ENCODE results near the gene C3orf20. TPM values are rescaled to one million over a fixed set of nuclear protein-coding genes. Genes with fewer than 3 reads are reported as not detected.

The C3orf20 gene
- total and polyA plus RNA-seq, 9 of the 15 experiments (the other 6 are each of a cell fraction or from before 2014, with no cell fraction given) = 0.04 TPM; not detected in 8

DNA sequence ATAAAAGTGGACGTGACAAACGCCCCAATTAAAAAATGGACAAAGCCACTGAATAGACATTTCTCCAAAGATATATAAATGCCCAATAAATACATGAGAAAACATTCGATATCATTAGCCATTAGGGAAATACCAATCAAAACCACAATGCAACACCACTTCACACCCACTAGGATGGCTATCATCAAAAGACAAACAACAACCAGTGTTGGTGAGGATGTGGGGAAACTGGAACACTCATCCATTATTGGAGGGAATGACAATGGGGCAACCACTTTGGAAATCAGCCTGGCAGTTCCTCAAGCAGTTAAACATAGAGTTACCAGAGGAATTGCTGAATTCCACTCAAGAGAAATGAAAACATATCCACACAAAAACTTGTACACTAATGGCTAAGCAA lies 111.4 kb downstream of the C3orf20 start:
- Histone ChIP-seq H3K4me2 (ENCODE audit: insufficient read depth, low read length) (no peak overlapping the region), H3K4me3 (no peak overlapping the region), H3K27me3 (ENCODE audit: control insufficient read depth in 2 of 2, insufficient read depth in 2 of 2, low read length in 2 of 2) (peaks cover 18 to 57% of the 10 kb centered on the region in 2 experiments), H3K4me1 (replicated peaks in 1 of 2; ENCODE audit: control insufficient read depth in 2 of 2, insufficient read depth in 2 of 2, low read length in 2 of 2) (no peaks in the 10 kb centered on the region; a peak in 2 of 5 replicates), H3K27ac (ENCODE audit: extremely low read depth, low read depth, low read length) (no peak overlapping the region), H3K9me3 (replicated peaks; ENCODE audit: control insufficient read depth, insufficient read depth, low read depth, low read length) (no peaks in the 10 kb centered on the region), H4K20me1 (replicated peaks; ENCODE audit: control insufficient read depth, insufficient read depth, low read length) (peaks cover 6% of the 10 kb centered on the region; the same call in 1 of the 2 replicates), H3K9ac (ENCODE audit: insufficient read depth in 1 of 2, low read depth in 2 of 2, low read length in 2 of 2) (no peak overlapping the region), H2AFZ (ENCODE audit: low read depth, low read length) (no peak overlapping the region), H3K36me3 (ENCODE audit: control insufficient read depth, insufficient read depth, low read length) (no peaks in the 10 kb centered on the region), H3K9me1 (ENCODE audit: control insufficient read depth, insufficient read depth, low read length) (no peaks in the 10 kb centered on the region), H3K79me2 (ENCODE audit: control insufficient read depth, insufficient read depth, low read length) (no peaks in the 10 kb centered on the region)
- ATAC-seq (no peak), FAIRE-seq (no peak), DNase-seq (ENCODE audit: extremely low read depth in 1 of 4, low spot score in 3 of 4) (no peak)
- TF ChIP-seq, protein P1, sequence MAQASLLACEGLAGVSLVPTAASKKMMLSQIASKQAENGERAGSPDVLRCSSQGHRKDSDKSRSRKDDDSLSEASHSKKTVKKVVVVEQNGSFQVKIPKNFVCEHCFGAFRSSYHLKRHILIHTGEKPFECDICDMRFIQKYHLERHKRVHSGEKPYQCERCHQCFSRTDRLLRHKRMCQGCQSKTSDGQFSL (CRISPR knock-in tag; IDR thresholded peaks at IDR 0.05) = no peak
- TF ChIP-seq, protein P1 (tag; IDR thresholded peaks at IDR 0.05) = no peak
- TF ChIP-seq, protein P2, sequence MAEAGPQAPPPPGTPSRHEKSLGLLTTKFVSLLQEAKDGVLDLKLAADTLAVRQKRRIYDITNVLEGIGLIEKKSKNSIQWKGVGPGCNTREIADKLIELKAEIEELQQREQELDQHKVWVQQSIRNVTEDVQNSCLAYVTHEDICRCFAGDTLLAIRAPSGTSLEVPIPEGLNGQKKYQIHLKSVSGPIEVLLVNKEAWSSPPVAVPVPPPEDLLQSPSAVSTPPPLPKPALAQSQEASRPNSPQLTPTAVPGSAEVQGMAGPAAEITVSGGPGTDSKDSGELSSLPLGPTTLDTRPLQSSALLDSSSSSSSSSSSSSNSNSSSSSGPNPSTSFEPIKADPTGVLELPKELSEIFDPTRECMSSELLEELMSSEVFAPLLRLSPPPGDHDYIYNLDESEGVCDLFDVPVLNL (CRISPR knock-in tag; IDR thresholded peaks at IDR 0.05; ENCODE audit: low read depth) = no peak
- TF ChIP-seq MTF1 (CRISPR knock-in tag; IDR thresholded peaks at IDR 0.05; ENCODE audit: borderline replicate concordance) = no peak
- TF ChIP-seq ZNF184 (CRISPR knock-in tag; IDR thresholded peaks at IDR 0.05) = peak; percentile 90
- TF ChIP-seq POLR3A (IDR thresholded peaks at IDR 0.05; ENCODE audit: borderline replicate concordance, extremely low read depth, insufficient read depth, insufficient read length) = no peak
- no peak for TF ChIP-seq MBD2 (IDR thresholded peaks at IDR 0.05; ENCODE audit: borderline replicate concordance, low read depth)
- TF ChIP-seq, protein P3, sequence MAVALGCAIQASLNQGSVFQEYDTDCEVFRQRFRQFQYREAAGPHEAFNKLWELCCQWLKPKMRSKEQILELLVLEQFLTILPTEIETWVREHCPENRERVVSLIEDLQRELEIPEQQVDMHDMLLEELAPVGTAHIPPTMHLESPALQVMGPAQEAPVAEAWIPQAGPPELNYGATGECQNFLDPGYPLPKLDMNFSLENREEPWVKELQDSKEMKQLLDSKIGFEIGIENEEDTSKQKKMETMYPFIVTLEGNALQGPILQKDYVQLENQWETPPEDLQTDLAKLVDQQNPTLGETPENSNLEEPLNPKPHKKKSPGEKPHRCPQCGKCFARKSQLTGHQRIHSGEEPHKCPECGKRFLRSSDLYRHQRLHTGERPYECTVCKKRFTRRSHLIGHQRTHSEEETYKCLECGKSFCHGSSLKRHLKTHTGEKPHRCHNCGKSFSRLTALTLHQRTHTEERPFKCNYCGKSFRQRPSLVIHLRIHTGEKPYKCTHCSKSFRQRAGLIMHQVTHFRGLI (CRISPR knock-in tag; IDR thresholded peaks at IDR 0.05) = no peak
- TF ChIP-seq ZNF217 (CRISPR knock-in tag; IDR thresholded peaks at IDR 0.05) = no peak
- TF ChIP-seq HIVEP1 (CRISPR knock-in tag; IDR thresholded peaks at IDR 0.05) = no peak
- no peak; the same call in 1 of the 2 replicates for TF ChIP-seq ZKSCAN1 (IDR thresholded peaks at IDR 0.05; ENCODE audit: low read depth, low read length)
- no peak for TF ChIP-seq FUS (optimal IDR thresholded peaks at IDR 0.05; ENCODE audit: low read depth, low read length)
- no peak for TF ChIP-seq C11orf30 (IDR thresholded peaks at IDR 0.05; ENCODE audit: low read depth)
- TF ChIP-seq HDGF (IDR thresholded peaks at IDR 0.05) = no peak
- TF ChIP-seq, protein P4, sequence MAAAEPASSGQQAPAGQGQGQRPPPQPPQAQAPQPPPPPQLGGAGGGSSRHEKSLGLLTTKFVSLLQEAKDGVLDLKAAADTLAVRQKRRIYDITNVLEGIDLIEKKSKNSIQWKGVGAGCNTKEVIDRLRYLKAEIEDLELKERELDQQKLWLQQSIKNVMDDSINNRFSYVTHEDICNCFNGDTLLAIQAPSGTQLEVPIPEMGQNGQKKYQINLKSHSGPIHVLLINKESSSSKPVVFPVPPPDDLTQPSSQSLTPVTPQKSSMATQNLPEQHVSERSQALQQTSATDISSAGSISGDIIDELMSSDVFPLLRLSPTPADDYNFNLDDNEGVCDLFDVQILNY (CRISPR knock-in tag; IDR thresholded peaks at IDR 0.05) = no peak
- TF ChIP-seq RBM25 (IDR thresholded peaks at IDR 0.05; ENCODE audit: low read depth, low read length, severe bottlenecking) = peak; percentile 9
- CTCF ChIA-PET (ENCODE audit: low intra/inter-chr PET ratio) = no interaction called here
- no TSS peak for BruUV-seq (replicated peaks)
- 0% methylated on average over 3 of the region's 3 CpGs for WGBS (ENCODE audit: insufficient coverage, low coverage, missing lambda C conversion rate)
- in situ Hi-C loops (cut with MboI) = no loop called here
- intact Hi-C loops (cut with micrococcal nuclease) = no loop called here
- POLR2A ChIA-PET = no interaction called here
